ENCODE results near the gene SLAMF1. TPM values are rescaled to one million over a fixed set of nuclear protein-coding genes. Genes with fewer than 3 reads are reported as not detected.

SLAMF1 gene
- total RNA-seq, 6 donors from 2014 or later, result 0.11 to 3.9 (median 1.5) TPM

GRCh38 chr1:160605792-160606479 is 40.9 kb downstream of the SLAMF1 start:
- Histone ChIP-seq H3K4me3 (no peak overlapping the region), H3K27me3 (no peaks in the 10 kb centered on the region), H3K27ac (no peak overlapping the region), H3K36me3 (no peaks in the 10 kb centered on the region), H3K9me3 (peaks cover 0 to 6% (median 2%) of the 10 kb centered on the region in 4 donors), H3K4me1 (peaks cover 0 to 4% (median 0%) of the 10 kb centered on the region in 4 donors)
- 74 to 79% methylated on average over 2 to 4 of the region's 4 CpGs for WGBS, 2 donors
- DNase-seq (no peak), ATAC-seq (ENCODE audit: low FRiP score in 2 of 2) (no peak)
- no peak for TF ChIP-seq EP300 (IDR thresholded peaks at IDR 0.05)
- TF ChIP-seq POLR2A (IDR thresholded peaks at IDR 0.05), result no peak
- no peak for TF ChIP-seq POLR2AphosphoS5 (IDR thresholded peaks at IDR 0.05)
- TF ChIP-seq, protein P1, sequence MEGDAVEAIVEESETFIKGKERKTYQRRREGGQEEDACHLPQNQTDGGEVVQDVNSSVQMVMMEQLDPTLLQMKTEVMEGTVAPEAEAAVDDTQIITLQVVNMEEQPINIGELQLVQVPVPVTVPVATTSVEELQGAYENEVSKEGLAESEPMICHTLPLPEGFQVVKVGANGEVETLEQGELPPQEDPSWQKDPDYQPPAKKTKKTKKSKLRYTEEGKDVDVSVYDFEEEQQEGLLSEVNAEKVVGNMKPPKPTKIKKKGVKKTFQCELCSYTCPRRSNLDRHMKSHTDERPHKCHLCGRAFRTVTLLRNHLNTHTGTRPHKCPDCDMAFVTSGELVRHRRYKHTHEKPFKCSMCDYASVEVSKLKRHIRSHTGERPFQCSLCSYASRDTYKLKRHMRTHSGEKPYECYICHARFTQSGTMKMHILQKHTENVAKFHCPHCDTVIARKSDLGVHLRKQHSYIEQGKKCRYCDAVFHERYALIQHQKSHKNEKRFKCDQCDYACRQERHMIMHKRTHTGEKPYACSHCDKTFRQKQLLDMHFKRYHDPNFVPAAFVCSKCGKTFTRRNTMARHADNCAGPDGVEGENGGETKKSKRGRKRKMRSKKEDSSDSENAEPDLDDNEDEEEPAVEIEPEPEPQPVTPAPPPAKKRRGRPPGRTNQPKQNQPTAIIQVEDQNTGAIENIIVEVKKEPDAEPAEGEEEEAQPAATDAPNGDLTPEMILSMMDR (IDR thresholded peaks at IDR 0.05), result no peak

GRCh38 chr1:160605205-160605604 is 41.6 kb downstream of the SLAMF1 start:
- H3K27me3 ChIP-seq, result no peaks in the 10 kb centered on the region
- DNase-seq (no peak), ATAC-seq (ENCODE audit: low FRiP score in 2 of 2) (no peak)
- H3K4me3 ChIP-seq, result no peak overlapping the region
- peaks cover 0 to 7% (median 5%) of the 10 kb centered on the region in 4 donors for H3K9me3 ChIP-seq
- peaks cover 0 to 4% (median 0%) of the 10 kb centered on the region in 4 donors for H3K4me1 ChIP-seq
- TF ChIP-seq POLR2A (IDR thresholded peaks at IDR 0.05) (no peak), EP300 (IDR thresholded peaks at IDR 0.05) (no peak), POLR2AphosphoS5 (IDR thresholded peaks at IDR 0.05) (no peak)
- TF ChIP-seq, protein P1 (IDR thresholded peaks at IDR 0.05), result no peak
- WGBS, 2 donors, result 79 to 83% methylated on average over 1 to 2 of the region's 2 CpGs
- no peaks in the 10 kb centered on the region for H3K36me3 ChIP-seq
- no peak overlapping the region for H3K27ac ChIP-seq

DNA sequence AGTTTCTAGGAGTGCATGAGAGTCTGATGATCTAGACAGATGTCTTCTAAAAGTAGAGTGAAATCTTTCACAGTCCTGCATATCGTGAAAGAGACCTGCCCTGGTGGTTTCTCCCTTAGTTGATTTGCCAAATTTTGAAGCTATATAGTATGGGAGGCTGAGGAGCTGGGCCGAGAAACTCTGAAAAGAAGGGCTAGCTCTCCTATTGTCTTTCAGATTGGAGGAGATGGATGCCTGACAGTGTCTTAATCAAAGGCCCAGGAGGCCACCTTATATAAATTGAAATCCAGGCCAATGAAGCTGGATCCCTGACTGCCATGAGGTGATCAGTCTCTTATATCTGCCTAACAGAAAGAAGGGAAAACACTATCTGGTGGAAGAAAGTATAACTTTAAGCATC is 49.1 kb downstream of the SLAMF1 start:
- 84 to 87% methylated on average over 2 of the region's 2 CpGs for WGBS, 2 donors
- TF ChIP-seq POLR2A (IDR thresholded peaks at IDR 0.05) (no peak), POLR2AphosphoS5 (IDR thresholded peaks at IDR 0.05) (no peak), EP300 (IDR thresholded peaks at IDR 0.05) (no peak)
- TF ChIP-seq, protein P1 (IDR thresholded peaks at IDR 0.05), result no peak
- ATAC-seq (ENCODE audit: low FRiP score in 2 of 2), result no peak
- no peak for DNase-seq
- no peaks in the 10 kb centered on the region for H3K27me3 ChIP-seq
- no peaks in the 10 kb centered on the region for H3K36me3 ChIP-seq
- peaks cover 0 to 7% (median 5%) of the 10 kb centered on the region in 4 donors for H3K9me3 ChIP-seq
- H3K4me3 ChIP-seq, result no peak overlapping the region
- no peaks in the 10 kb centered on the region for H3K4me1 ChIP-seq
- H3K27ac ChIP-seq, result no peak overlapping the region

GRCh38 chr1:160597051-160597450 is 49.8 kb downstream of the SLAMF1 start:
- WGBS, 2 donors, result 87 to 92% methylated on average over 1 of the region's 1 CpG
- Histone ChIP-seq H3K4me3 (no peak overlapping the region), H3K36me3 (no peaks in the 10 kb centered on the region), H3K27ac (no peak overlapping the region), H3K4me1 (no peaks in the 10 kb centered on the region), H3K27me3 (no peaks in the 10 kb centered on the region), H3K9me3 (peaks cover 0 to 7% (median 5%) of the 10 kb centered on the region in 4 donors)
- ATAC-seq (ENCODE audit: low FRiP score in 2 of 2) (no peak), DNase-seq (no peak)
- TF ChIP-seq EP300 (IDR thresholded peaks at IDR 0.05) (no peak), POLR2A (IDR thresholded peaks at IDR 0.05) (no peak), POLR2AphosphoS5 (IDR thresholded peaks at IDR 0.05) (no peak)
- TF ChIP-seq, protein P1 (IDR thresholded peaks at IDR 0.05), result no peak

- no peaks in the 10 kb centered on the region for H3K27me3 ChIP-seq
- 90 to 94% methylated on average over 1 of the region's 1 CpG for WGBS, 2 donors
- ATAC-seq (ENCODE audit: low FRiP score in 2 of 2), result no peak
Observed at GRCh38 chr1:160590488-160590887, 56.4 kb downstream of the SLAMF1 start.

More at GRCh38 chr1:160590488-160590887, 56.4 kb downstream of the SLAMF1 start:
- H3K4me1 ChIP-seq, result no peaks in the 10 kb centered on the region
- no peak for TF ChIP-seq EP300 (IDR thresholded peaks at IDR 0.05)
- TF ChIP-seq POLR2AphosphoS5 (IDR thresholded peaks at IDR 0.05), result no peak
- no peak for TF ChIP-seq POLR2A (IDR thresholded peaks at IDR 0.05)
- TF ChIP-seq, protein P1 (IDR thresholded peaks at IDR 0.05), result no peak
- no peaks in the 10 kb centered on the region for H3K36me3 ChIP-seq
- no peaks in the 10 kb centered on the region for H3K9me3 ChIP-seq
- no peak for DNase-seq
- no peak overlapping the region for H3K4me3 ChIP-seq
- H3K27ac ChIP-seq, result no peak overlapping the region

Data from upper lobe of left lung (tissue), 6 donors.